Body of pancreas (tissue), 4 donors: ENCODE results near the gene PAX2. TPM values are rescaled to one million over a fixed set of nuclear protein-coding genes. Genes with fewer than 3 reads are reported as not detected.

ENCODE experiments used
- ATAC-seq: fragments of 150-250 bp; one replicate; pipeline ENCODE4 v1.9.1; 2016
- DNase-seq, 4 donors: peaks; one replicate each; pipeline ENCODE4 v3.0.0-alpha.2; 2019
- H3K27ac ChIP-seq, 4 donors: fragments of 200-600 bp; sonication (generic); 1 replicate in 3 of 4; 2 replicates in 1 of 4; pipeline versions ENCODE4 v1.5.1 to v1.6.1; 2016 to 2019; ENCODE audit warnings: mild to moderate bottlenecking in 1 of 4, mixed read lengths in 1 of 4, moderate library complexity in 1 of 4
- H3K27me3 ChIP-seq, 2 donors: fragments of 200-600 bp; sonication (generic); one replicate each; pipeline ENCODE4 v1.6.0; 2016; ENCODE audit warnings: mild to moderate bottlenecking in 1 of 2
- H3K36me3 ChIP-seq, 2 donors: fragments of 200-600 bp; sonication (generic); replicated peaks in 1 of 2; 2 replicates each; pipeline ENCODE4 v1.5.1; 2016; ENCODE audit warnings: low read depth in 2 of 2; ENCODE audit not compliant: insufficient read depth in 1 of 2
- H3K4me1 ChIP-seq: fragments of 200-600 bp; sonication (generic); one replicate; pipeline ENCODE4 v1.6.0; 2016
- H3K4me3 ChIP-seq, 2 donors: fragments of 200-600 bp; sonication (generic); 1 replicate in 1 of 2; 2 replicates in 1 of 2; pipeline ENCODE4 v1.5.1; 2016 to 2019
- H3K9me3 ChIP-seq, 3 donors: fragments of 200-600 bp; sonication (generic); 1 replicate in 2 of 3; 2 replicates in 1 of 3; pipeline ENCODE4 v1.5.1; 2016
- POLR2A ChIP-seq, 3 donors: fragments of 450-650 bp; IDR thresholded peaks; one replicate each; pipeline ENCODE4 v1.6.1; 2016; ENCODE audit warnings: antibody characterized with exemption in 3 of 3, mild to moderate bottlenecking in 2 of 3
- WGBS, 2 donors: methylation state at CpG; one replicate each; pipeline ENCODE4 v1.1.5; 2017; 5-methylcytosine and 5-hydroxymethylcytosine counted together
- intact Hi-C: fragments of 100-400 bp; cut with DNase I; formaldehyde crosslinking; loops from one replicate; pipeline ENCODE4 v1.15.1; 2023
- total RNA-seq, 2 donors: library from RNA; depleted of rRNA; stranded (reverse); fragments of >200 nt; gene quantifications; one replicate each; pipeline ENCODE4 v1.1.0, GENCODE V29; 2016
- TF ChIP-seq, protein P1 (sequence below), 7 experiments: fragments of 450-650 bp in 4 of 7; fragments of 200-600 bp in 3 of 7; sonication (generic) in 3 of 7; IDR thresholded peaks; one replicate each; pipeline ENCODE4 v1.5.1; 2016 to 2019; ENCODE audit warnings: antibody characterized with exemption in 7 of 7

PAX2 gene
- total RNA-seq, 2 donors from 2014 or later, result under 0.01 TPM; not detected in 1

GRCh38 chr10:100751211-100751933 lies 6.0 kb downstream of the PAX2 start:
- no peak for TF ChIP-seq POLR2A (IDR thresholded peaks at IDR 0.05)
- TF ChIP-seq, protein P1, sequence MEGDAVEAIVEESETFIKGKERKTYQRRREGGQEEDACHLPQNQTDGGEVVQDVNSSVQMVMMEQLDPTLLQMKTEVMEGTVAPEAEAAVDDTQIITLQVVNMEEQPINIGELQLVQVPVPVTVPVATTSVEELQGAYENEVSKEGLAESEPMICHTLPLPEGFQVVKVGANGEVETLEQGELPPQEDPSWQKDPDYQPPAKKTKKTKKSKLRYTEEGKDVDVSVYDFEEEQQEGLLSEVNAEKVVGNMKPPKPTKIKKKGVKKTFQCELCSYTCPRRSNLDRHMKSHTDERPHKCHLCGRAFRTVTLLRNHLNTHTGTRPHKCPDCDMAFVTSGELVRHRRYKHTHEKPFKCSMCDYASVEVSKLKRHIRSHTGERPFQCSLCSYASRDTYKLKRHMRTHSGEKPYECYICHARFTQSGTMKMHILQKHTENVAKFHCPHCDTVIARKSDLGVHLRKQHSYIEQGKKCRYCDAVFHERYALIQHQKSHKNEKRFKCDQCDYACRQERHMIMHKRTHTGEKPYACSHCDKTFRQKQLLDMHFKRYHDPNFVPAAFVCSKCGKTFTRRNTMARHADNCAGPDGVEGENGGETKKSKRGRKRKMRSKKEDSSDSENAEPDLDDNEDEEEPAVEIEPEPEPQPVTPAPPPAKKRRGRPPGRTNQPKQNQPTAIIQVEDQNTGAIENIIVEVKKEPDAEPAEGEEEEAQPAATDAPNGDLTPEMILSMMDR (IDR thresholded peaks at IDR 0.05), result no peak
- Histone ChIP-seq H3K9me3 (no peaks in the 10 kb centered on the region), H3K4me1 (peaks cover 23% of the 10 kb centered on the region), H3K27me3 (peaks cover 4 to 56% of the 10 kb centered on the region in 2 donors), H3K27ac (no peak overlapping the region), H3K36me3 (no peaks in the 10 kb centered on the region), H3K4me3 (no peak overlapping the region)
- WGBS, 2 donors, result 35 to 40% methylated on average over 5 to 7 of the region's 7 CpGs
- no peak for ATAC-seq
- DNase-seq, result no peak
- intact Hi-C loops, result no loop called here

GRCh38 chr10:100755821-100756220 lies 10.4 kb downstream of the PAX2 start:
- no peak for ATAC-seq
- TF ChIP-seq, protein P1 (IDR thresholded peaks at IDR 0.05), result no peak
- TF ChIP-seq POLR2A (IDR thresholded peaks at IDR 0.05), result no peak
- WGBS, 2 donors, result 82 to 86% methylated on average over 1 of the region's 1 CpG
- no peak overlapping the region for H3K4me3 ChIP-seq
- no peaks in the 10 kb centered on the region for H3K9me3 ChIP-seq
- no peak overlapping the region for H3K27ac ChIP-seq
- H3K4me1 ChIP-seq, result no peaks in the 10 kb centered on the region
- no peaks in the 10 kb centered on the region for H3K36me3 ChIP-seq
- no peak for DNase-seq
- intact Hi-C loops, result no loop called here
- H3K27me3 ChIP-seq, result peaks cover 0 to 14% of the 10 kb centered on the region in 2 donors

- WGBS, 2 donors, result 55 to 61% methylated on average over 3 to 4 of the region's 4 CpGs
- TF ChIP-seq, protein P1 (IDR thresholded peaks at IDR 0.05), result no peak
- TF ChIP-seq POLR2A (IDR thresholded peaks at IDR 0.05), result no peak
Observed at GRCh38 chr10:100759331-100759730, 13.9 kb downstream of the PAX2 start.

DNA sequence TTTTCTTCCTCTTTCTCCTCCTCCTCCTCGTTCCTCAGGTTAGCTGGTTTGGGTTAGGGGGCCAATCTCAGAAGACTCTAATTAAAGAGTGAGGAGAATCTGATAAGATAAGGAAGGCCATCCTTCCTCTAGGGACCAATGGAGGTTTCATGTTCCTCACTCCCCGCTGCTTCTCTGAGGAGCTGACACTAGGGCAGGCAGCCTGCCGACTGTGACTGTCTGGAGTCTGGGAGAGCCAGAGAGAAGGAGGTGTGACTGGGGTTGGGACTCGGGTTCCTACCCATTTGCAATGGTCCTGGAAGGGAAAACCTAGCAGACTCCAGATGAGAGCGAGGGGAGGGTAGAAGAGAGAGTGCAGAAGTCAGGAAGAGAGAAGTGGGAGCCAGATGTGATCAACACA lies 15.3 kb downstream of the PAX2 start:
- DNase-seq, result no peak
- H3K36me3 ChIP-seq, result no peaks in the 10 kb centered on the region
- no peak overlapping the region for H3K4me3 ChIP-seq
- WGBS, 2 donors, result 43 to 52% methylated on average over 5 of the region's 5 CpGs
- peaks cover 0 to 4% of the 10 kb centered on the region in 2 donors for H3K27me3 ChIP-seq
- TF ChIP-seq, protein P1 (IDR thresholded peaks at IDR 0.05), result no peak
- TF ChIP-seq POLR2A (IDR thresholded peaks at IDR 0.05), result no peak
- intact Hi-C loops, result no loop called here
- no peaks in the 10 kb centered on the region for H3K9me3 ChIP-seq
- ATAC-seq, result no peak
- H3K27ac ChIP-seq, result no peak overlapping the region
- H3K4me1 ChIP-seq, result no peaks in the 10 kb centered on the region

More at GRCh38 chr10:100759331-100759730, 13.9 kb downstream of the PAX2 start:
- ATAC-seq (no peak), DNase-seq (no peak)
- Histone ChIP-seq H3K9me3 (no peaks in the 10 kb centered on the region), H3K36me3 (no peaks in the 10 kb centered on the region), H3K4me1 (no peaks in the 10 kb centered on the region), H3K27ac (no peak overlapping the region), H3K4me3 (no peak overlapping the region), H3K27me3 (peaks cover 0 to 4% of the 10 kb centered on the region in 2 donors)
- intact Hi-C loops, result no loop called here

DNA sequence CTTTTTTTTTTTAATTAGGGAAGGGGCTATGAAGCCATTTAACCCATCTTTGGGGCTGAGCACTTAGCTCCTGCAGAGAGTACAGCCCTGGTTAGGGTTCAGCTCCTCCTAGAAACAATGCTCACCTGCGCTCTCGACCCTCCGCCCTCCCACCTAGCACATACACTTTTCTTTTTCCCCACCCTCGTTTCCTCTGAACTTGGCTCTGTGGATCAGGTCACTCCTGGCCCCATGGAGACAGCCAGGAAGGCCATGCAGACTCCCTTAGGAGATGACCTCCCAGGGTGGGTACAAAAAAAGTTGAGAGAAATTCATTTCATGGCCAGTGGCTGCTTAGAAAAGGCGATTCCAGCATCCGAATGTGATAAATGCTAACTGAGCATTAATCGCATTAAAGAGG lies 15.8 kb downstream of the PAX2 start:
- H3K36me3 ChIP-seq, result no peaks in the 10 kb centered on the region
- no peak overlapping the region for H3K27ac ChIP-seq
- no peaks in the 10 kb centered on the region for H3K9me3 ChIP-seq
- no peak for DNase-seq
- WGBS, 2 donors, result 63 to 70% methylated on average over 7 of the region's 7 CpGs
- H3K4me3 ChIP-seq, result no peak overlapping the region
- intact Hi-C loops, result no loop called here
- H3K4me1 ChIP-seq, result no peaks in the 10 kb centered on the region
- peaks cover 0 to 3% of the 10 kb centered on the region in 2 donors for H3K27me3 ChIP-seq
- TF ChIP-seq, protein P1 (IDR thresholded peaks at IDR 0.05), result no peak
- no peak for TF ChIP-seq POLR2A (IDR thresholded peaks at IDR 0.05)
- no peak for ATAC-seq
